ENCODE data around the gene GPC6. TPM values are rescaled to one million over a fixed set of nuclear protein-coding genes. Genes with fewer than 3 reads are reported as not detected.

The GPC6 gene
- total RNA-seq, 1 experiment from 2014 or later: not detected

- H3K27me3 Mint-ChIP-seq (ENCODE audit: unreplicated experiment): no peaks in the 10 kb centered on the region
- no TSS peak for BruUV-seq (replicated peaks)
- DNase-seq: no peak
- TF ChIP-seq, protein P1, sequence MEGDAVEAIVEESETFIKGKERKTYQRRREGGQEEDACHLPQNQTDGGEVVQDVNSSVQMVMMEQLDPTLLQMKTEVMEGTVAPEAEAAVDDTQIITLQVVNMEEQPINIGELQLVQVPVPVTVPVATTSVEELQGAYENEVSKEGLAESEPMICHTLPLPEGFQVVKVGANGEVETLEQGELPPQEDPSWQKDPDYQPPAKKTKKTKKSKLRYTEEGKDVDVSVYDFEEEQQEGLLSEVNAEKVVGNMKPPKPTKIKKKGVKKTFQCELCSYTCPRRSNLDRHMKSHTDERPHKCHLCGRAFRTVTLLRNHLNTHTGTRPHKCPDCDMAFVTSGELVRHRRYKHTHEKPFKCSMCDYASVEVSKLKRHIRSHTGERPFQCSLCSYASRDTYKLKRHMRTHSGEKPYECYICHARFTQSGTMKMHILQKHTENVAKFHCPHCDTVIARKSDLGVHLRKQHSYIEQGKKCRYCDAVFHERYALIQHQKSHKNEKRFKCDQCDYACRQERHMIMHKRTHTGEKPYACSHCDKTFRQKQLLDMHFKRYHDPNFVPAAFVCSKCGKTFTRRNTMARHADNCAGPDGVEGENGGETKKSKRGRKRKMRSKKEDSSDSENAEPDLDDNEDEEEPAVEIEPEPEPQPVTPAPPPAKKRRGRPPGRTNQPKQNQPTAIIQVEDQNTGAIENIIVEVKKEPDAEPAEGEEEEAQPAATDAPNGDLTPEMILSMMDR (IDR thresholded peaks at IDR 0.05; ENCODE audit: unreplicated experiment): no peak
- no peak overlapping the region for H3K4me3 Mint-ChIP-seq (ENCODE audit: low read depth, unreplicated experiment)
- no peaks in the 10 kb centered on the region for H3K9me3 Mint-ChIP-seq (ENCODE audit: low read depth, unreplicated experiment)
- H3K4me1 Mint-ChIP-seq (ENCODE audit: low read depth, unreplicated experiment): no peaks in the 10 kb centered on the region
- no peak overlapping the region for H3K27ac Mint-ChIP-seq (ENCODE audit: unreplicated experiment)
- H3K36me3 Mint-ChIP-seq (ENCODE audit: insufficient read depth, unreplicated experiment): no peaks in the 10 kb centered on the region
- intact Hi-C loops (cut with micrococcal nuclease; ENCODE audit: unreplicated experiment): no loop called here
- CTCF ChIA-PET: no interaction called here
These were observed 948.5 kb downstream of the GPC6 start for GRCh38 chr13:94175076-94175475.

GRCh38 chr13:94176561-94176960 is 950.0 kb downstream of the GPC6 start:
- H3K27me3 Mint-ChIP-seq (ENCODE audit: unreplicated experiment): no peaks in the 10 kb centered on the region
- DNase-seq: no peak
- H3K27ac Mint-ChIP-seq (ENCODE audit: unreplicated experiment): no peak overlapping the region
- TF ChIP-seq, protein P1 (IDR thresholded peaks at IDR 0.05; ENCODE audit: unreplicated experiment): no peak
- CTCF ChIA-PET: no interaction called here
- BruUV-seq (replicated peaks): no TSS peak
- H3K9me3 Mint-ChIP-seq (ENCODE audit: low read depth, unreplicated experiment): no peaks in the 10 kb centered on the region
- H3K4me3 Mint-ChIP-seq (ENCODE audit: low read depth, unreplicated experiment): no peak overlapping the region
- H3K4me1 Mint-ChIP-seq (ENCODE audit: low read depth, unreplicated experiment): no peaks in the 10 kb centered on the region
- intact Hi-C loops (cut with micrococcal nuclease; ENCODE audit: unreplicated experiment): no loop called here
- no peaks in the 10 kb centered on the region for H3K36me3 Mint-ChIP-seq (ENCODE audit: insufficient read depth, unreplicated experiment)

- H3K4me1 Mint-ChIP-seq (ENCODE audit: low read depth, unreplicated experiment): no peaks in the 10 kb centered on the region
- no peak overlapping the region for H3K27ac Mint-ChIP-seq (ENCODE audit: unreplicated experiment)
- DNase-seq: no peak
- TF ChIP-seq, protein P1 (IDR thresholded peaks at IDR 0.05; ENCODE audit: unreplicated experiment): no peak
- H3K9me3 Mint-ChIP-seq (ENCODE audit: low read depth, unreplicated experiment): no peaks in the 10 kb centered on the region
- intact Hi-C loops (cut with micrococcal nuclease; ENCODE audit: unreplicated experiment): no loop called here
- no peak overlapping the region for H3K4me3 Mint-ChIP-seq (ENCODE audit: low read depth, unreplicated experiment)
- no peaks in the 10 kb centered on the region for H3K36me3 Mint-ChIP-seq (ENCODE audit: insufficient read depth, unreplicated experiment)
- CTCF ChIA-PET: no interaction called here
- no peaks in the 10 kb centered on the region for H3K27me3 Mint-ChIP-seq (ENCODE audit: unreplicated experiment)
- BruUV-seq (replicated peaks): no TSS peak
These were observed 950.4 kb downstream of the GPC6 start for GRCh38 chr13:94177041-94177440.

DNA sequence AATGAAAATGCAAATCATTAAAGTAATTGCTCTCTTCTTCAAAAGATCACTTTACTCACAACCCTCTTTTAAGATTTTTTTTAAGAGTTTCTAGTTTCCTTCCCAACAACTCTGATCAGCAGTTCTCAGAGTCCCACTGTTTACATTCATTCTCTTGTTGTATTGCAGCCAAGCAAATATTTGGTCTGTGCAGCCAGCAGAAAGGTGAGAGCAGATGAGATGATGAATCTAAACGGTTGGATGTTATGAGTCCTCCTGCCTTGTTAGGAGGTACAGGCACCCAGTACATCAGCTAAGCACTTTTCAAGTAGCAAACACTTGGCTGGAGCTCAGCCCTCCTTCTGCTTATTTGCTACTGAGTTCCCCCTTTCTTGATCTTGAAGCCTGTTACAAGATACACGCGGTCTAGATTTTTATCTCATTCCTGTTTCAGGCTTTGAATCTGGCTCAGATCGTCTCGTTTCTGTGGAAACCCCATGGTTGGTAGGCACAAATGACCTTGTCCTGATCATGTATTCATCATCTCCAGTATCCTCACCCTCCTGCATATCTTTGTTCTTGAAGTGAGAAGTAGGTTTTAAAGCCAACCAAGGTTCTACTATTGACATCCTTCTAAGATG is 952.1 kb downstream of the GPC6 start:
- Mint-ChIP-seq H3K9me3 (ENCODE audit: low read depth, unreplicated experiment) (no peaks in the 10 kb centered on the region), H3K27me3 (ENCODE audit: unreplicated experiment) (no peaks in the 10 kb centered on the region)
- intact Hi-C loops (cut with micrococcal nuclease; ENCODE audit: unreplicated experiment): no loop called here

More for the DNA sequence above, 952.1 kb downstream of the GPC6 start:
- Mint-ChIP-seq H3K4me1 (ENCODE audit: low read depth, unreplicated experiment) (no peaks in the 10 kb centered on the region), H3K36me3 (ENCODE audit: insufficient read depth, unreplicated experiment) (no peaks in the 10 kb centered on the region), H3K27ac (ENCODE audit: unreplicated experiment) (no peak overlapping the region), H3K4me3 (ENCODE audit: low read depth, unreplicated experiment) (no peak overlapping the region)
- TF ChIP-seq, protein P1 (IDR thresholded peaks at IDR 0.05; ENCODE audit: unreplicated experiment): no peak
- DNase-seq: no peak
- BruUV-seq (replicated peaks): no TSS peak
- CTCF ChIA-PET: no interaction called here

Measured in Calu3 (cell line).